GM18951 (cell line): ENCODE measurements around the gene TEFM.

Source experiments
- POLR2A ChIP-seq: IDR thresholded peaks from 4 replicates; pipeline ENCODE4 v1.6.1; 2011; ENCODE audit warnings: mild to moderate bottlenecking; ENCODE audit not compliant: insufficient read length, insufficient read depth; ENCODE audit errors: extremely low read depth
- in situ Hi-C: fragments of 300-500 bp; cut with MboI; formaldehyde crosslinking; loops from one replicate; pipeline ENCODE4 v1.12.0; 2022; ENCODE audit warnings: low sequenced_read_pairs, mixed read lengths, inconsistent platforms; ENCODE audit not compliant: unreplicated experiment

TEFM gene

GRCh38 chr17:30908717-30909420 lies 2.8 kb upstream of the TEFM start:
- in situ Hi-C loops, result no loop called here
- no peak for TF ChIP-seq POLR2A

DNA sequence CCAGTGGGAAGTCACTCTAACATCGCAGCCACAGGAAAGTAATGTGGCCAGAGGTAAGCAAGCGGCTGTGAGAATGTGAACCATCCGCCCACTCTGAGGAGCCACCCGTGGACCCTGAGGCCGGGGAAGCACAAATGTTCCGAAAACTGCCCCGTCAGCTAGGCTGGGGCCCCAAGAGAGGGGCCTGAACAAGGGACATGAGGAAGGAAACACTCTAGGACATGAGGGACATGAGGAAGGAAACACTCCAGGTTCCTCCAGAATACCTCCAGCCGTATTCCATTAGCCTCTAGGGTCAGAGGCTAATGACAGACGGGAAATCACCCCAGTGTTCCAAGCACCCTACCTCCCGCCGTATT lies 317 bp downstream of the TEFM start:
- TF ChIP-seq POLR2A, result no peak
- in situ Hi-C loops, result no loop called here

DNA sequence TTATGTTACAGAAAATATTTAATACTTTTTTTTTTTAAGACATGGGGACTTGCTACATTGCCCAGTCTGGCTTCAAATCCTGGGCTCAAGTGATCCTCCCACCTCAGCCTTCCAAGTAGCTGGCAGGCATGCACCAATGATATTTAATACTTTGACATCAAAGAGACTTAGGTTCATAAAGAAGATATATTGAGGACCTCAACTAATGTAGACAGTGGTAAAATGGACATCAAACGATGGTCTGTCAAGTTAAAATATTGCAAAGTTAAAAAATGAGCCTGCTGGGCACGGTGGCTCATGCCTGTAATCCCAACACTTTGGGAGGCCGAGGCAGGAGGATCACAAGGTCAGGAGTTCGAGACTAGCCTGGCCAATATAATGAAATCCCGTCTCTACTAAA lies 8.7 kb downstream of the TEFM start:
- in situ Hi-C loops, result no loop called here

DNA sequence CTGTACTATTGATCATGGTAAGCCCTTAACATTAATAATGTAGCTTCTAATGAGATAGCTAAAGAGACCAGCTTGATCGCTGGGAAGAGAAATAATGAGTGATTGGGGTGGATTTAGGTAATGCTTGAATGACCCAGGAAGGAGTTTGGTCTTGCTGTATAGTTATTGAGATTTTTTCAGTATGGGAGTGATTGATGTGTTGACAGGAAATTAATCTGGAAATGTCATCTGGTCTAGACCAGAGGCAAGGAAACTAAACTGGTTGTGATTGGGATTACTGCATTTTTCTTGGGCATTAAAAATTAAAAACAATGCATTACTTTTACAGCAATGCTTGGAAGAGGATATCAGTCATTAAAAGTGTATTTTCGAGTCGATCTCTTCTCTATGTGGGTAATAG lies 11.8 kb downstream of the TEFM start:
- TF ChIP-seq POLR2A, result no peak
- in situ Hi-C loops, result no loop called here

More for the DNA sequence above, 8.7 kb downstream of the TEFM start:
- no peak for TF ChIP-seq POLR2A

- in situ Hi-C loops, result no loop called here
- no peak for TF ChIP-seq POLR2A
Measured at GRCh38 chr17:30886187-30886586, 19.9 kb downstream of the TEFM start.

DNA sequence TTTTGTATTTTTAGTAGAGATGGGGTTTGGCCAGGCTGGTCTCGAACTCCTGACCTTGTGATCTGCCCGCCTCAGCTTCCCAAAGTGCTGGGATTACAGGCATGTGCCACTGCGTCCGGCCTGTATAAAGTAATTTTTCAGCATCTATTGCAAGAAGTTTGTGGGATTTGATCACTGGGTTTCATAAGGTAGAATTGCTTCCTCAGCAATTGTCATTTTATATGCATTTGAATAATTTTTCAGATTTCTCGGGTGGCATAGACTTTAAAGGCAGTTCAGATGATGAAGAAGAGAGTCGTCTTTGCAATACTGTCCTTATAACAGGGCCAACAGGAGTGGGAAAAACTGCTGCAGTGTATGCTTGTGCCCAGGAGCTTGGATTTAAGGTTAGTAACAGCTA lies 37.0 kb downstream of the TEFM start:
- in situ Hi-C loops, result no loop called here
- no peak for TF ChIP-seq POLR2A

- in situ Hi-C loops, result no loop called here
- no peak for TF ChIP-seq POLR2A
Measured at GRCh38 chr17:30864636-30865035, 41.4 kb downstream of the TEFM start.

DNA sequence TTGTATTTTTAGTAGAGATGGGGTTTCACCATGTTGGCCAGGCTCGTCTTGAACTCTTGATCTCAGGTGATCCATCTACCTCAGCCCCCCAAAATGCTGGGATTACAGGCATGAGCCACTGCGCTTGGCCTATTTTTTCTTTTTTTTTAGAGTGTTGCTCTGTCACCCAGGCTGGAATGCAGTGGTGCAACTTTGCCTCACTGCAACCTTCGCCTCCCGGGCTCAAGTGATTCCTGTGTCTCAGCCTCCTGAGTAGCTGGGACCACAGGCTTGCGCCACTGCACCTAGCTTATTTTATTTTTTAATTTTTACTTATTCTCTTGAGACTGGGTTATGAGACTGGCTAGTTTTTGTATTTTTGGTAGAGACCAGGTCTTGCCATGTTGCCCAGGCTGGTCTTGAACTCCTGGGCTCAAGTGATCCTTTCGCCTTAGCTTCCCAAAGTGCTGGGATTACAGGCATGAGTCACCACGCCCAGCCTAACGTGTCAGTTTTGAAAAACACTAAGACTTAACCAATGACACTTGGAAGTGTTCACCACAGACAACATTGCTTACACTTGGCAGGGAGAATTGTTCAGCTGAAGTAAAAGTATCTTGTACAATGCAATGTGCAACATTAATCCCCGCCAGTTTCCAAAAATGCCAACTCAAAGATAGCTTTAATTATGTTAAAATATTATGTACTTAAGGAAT lies 47.3 kb downstream of the TEFM start:
- in situ Hi-C loops, result no loop called here
- TF ChIP-seq POLR2A, result no peak

DNA sequence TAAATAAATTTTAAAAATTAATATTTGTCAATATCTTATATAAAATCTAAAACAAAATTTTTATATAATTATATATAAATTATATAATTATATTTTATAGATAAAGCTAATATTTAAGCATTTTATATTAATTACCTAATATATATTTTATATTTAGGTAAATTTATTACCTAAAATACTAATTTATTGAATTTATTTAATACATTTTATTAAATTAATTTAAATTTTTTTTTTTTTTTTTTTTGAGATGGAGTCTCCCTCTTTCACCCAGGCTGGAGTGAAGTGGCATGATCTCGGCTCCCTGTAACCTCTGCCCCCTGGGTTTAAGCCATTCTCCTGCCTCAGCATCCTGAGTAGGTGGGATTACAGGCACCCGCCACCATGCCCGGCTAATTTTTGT lies 51.9 kb downstream of the TEFM start:
- in situ Hi-C loops, result no loop called here
- TF ChIP-seq POLR2A, result no peak
